ENCODE data around the gene C17orf107.

DNA sequence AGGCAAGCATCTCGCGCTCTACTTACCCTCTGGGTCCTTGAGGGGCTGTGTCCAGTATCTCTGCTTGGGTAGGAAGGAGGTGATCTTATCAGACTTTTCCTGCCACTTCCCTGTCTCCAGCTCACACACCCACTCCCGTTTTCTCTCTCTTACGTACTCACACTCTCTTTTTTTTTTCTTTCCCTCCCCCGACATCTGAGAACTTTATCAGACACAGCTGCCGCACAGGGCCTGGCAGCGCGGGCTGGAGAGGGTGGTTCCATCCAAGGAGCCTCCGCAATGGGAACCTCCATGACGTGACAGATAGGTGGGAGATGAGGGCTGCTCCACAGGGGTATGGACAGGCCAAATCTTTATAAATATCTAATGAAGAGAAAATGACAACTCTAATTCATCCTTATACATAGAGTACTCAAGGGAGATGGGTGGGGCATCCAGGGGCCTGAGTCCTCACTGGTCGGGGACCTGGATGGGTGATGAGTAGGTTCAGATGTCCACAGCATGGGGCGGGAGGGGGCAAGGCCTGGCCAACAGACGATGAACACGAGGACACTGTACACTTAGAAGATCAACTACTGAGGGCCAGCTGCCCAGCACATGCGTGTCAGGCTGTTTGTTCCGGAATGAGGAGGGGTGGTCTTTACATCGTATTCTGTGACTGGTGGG, 42.9 kb upstream of the C17orf107 start:
- no peak for TF ChIP-seq EGR1 (IDR thresholded peaks at IDR 0.05; ENCODE audit: low read depth in 2 of 2)
- TF ChIP-seq, protein P1, sequence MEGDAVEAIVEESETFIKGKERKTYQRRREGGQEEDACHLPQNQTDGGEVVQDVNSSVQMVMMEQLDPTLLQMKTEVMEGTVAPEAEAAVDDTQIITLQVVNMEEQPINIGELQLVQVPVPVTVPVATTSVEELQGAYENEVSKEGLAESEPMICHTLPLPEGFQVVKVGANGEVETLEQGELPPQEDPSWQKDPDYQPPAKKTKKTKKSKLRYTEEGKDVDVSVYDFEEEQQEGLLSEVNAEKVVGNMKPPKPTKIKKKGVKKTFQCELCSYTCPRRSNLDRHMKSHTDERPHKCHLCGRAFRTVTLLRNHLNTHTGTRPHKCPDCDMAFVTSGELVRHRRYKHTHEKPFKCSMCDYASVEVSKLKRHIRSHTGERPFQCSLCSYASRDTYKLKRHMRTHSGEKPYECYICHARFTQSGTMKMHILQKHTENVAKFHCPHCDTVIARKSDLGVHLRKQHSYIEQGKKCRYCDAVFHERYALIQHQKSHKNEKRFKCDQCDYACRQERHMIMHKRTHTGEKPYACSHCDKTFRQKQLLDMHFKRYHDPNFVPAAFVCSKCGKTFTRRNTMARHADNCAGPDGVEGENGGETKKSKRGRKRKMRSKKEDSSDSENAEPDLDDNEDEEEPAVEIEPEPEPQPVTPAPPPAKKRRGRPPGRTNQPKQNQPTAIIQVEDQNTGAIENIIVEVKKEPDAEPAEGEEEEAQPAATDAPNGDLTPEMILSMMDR (IDR thresholded peaks at IDR 0.05; ENCODE audit: low read depth, low read length, missing input control), result no peak
- no peak for TF ChIP-seq RAD21 (IDR thresholded peaks at IDR 0.05)
- TF ChIP-seq REST (IDR thresholded peaks at IDR 0.05), result no peak
- TF ChIP-seq, protein P2, sequence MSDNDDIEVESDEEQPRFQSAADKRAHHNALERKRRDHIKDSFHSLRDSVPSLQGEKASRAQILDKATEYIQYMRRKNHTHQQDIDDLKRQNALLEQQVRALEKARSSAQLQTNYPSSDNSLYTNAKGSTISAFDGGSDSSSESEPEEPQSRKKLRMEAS (IDR thresholded peaks at IDR 0.05), result no peak
- no peak for TF ChIP-seq SP1 (IDR thresholded peaks at IDR 0.05)
- no peak for TF ChIP-seq TAF1 (conservative IDR thresholded peaks at IDR 0.05)
- TF ChIP-seq HNF4A (conservative IDR thresholded peaks at IDR 0.05), result no peak
